ENCODE data around the gene LRRC71.

- TF ChIP-seq POLR2AphosphoS5 (IDR thresholded peaks at IDR 0.05; ENCODE audit: low read length): no peak
- no peak for TF ChIP-seq CTCF (IDR thresholded peaks at IDR 0.05 in 2 of 3, conservative IDR thresholded peaks at IDR 0.05 in 1 of 3; ENCODE audit: control insufficient read depth in 2 of 3, extremely low read depth in 1 of 3, insufficient read depth in 1 of 3, low read depth in 3 of 3, low read length in 3 of 3)
- no peak for TF ChIP-seq EZH2 (IDR thresholded peaks at IDR 0.05; ENCODE audit: borderline replicate concordance, control insufficient read depth, low read depth, low read length)
- no peak for TF ChIP-seq YY1 (IDR thresholded peaks at IDR 0.05; ENCODE audit: low read depth, low read length)
- TF ChIP-seq BRCA1 (IDR thresholded peaks at IDR 0.05; ENCODE audit: low read depth, low read length): no peak
- no peak for TF ChIP-seq POLR2A (IDR thresholded peaks at IDR 0.05; ENCODE audit: low read depth, low read length)
- no peak for TF ChIP-seq E2F4 (IDR thresholded peaks at IDR 0.05; ENCODE audit: low read depth, low read length)
These were observed 9.3 kb downstream of the LRRC71 start for GRCh38 chr1:156929596-156930238.

Measured in GM12878 (cell line).